PFSK-1 (cell line): ENCODE measurements around the gene TAF3.

Experiments used
- FOXP2 ChIP-seq: optimal IDR thresholded peaks from 2 replicates; pipeline ENCODE3; 2011; ENCODE audit warnings: borderline replicate concordance, control low read depth, inconsistent platforms; ENCODE audit not compliant: insufficient read depth; ENCODE audit errors: extremely low read length, extremely low read depth
- POLR2AphosphoS5 ChIP-seq: IDR thresholded peaks from 2 replicates; pipeline ENCODE4 v1.6.1; 2012; ENCODE audit warnings: low read depth, mild to moderate bottlenecking, control low read depth, low read length, moderate library complexity
- REST ChIP-seq, 2 experiments: IDR thresholded peaks; 2 replicates each; pipeline versions ENCODE4 v1.6.1 to v1.8.0; 2011 to 2012; ENCODE audit warnings: low read depth in 2 of 2, low read length in 2 of 2, control low read depth in 1 of 2, inconsistent platforms in 1 of 2, mild to moderate bottlenecking in 1 of 2, moderate library complexity in 1 of 2; ENCODE audit not compliant: insufficient read depth in 1 of 2
- SIN3A ChIP-seq: IDR thresholded peaks from 2 replicates; pipeline ENCODE4 v1.6.1; 2012; ENCODE audit warnings: mild to moderate bottlenecking, low read length, moderate library complexity, borderline replicate concordance; ENCODE audit not compliant: insufficient read depth
- TAF1 ChIP-seq: IDR thresholded peaks from 2 replicates; pipeline ENCODE4 v1.6.1; 2012; ENCODE audit warnings: low read length, control low read depth, borderline replicate concordance; ENCODE audit not compliant: insufficient read depth

- TF ChIP-seq POLR2AphosphoS5 (no peak), REST (IDR thresholded peaks at IDR 0.05; ENCODE audit: insufficient read depth in 1 of 2, low read depth in 2 of 2, low read length in 2 of 2) (no peak), TAF1 (no peak), SIN3A (no peak), FOXP2 (no peak)
Measured at GRCh38 chr10:7967035-7967434, 148.7 kb downstream of the TAF3 start.
